GM12878 (cell line): ENCODE results near the gene LRRC3B. TPM values are rescaled to one million over a fixed set of nuclear protein-coding genes. Genes with fewer than 3 reads are reported as not detected.

ENCODE experiments used
- ATAC-seq: fragments of 200-7000 bp; cut with Tn5 transposase; 3 replicates; pipeline ENCODE4 v1.9.1; 2020; ENCODE audit warnings: mild to moderate bottlenecking, moderate library complexity
- BruUV-seq: library from RNA; stranded (reverse); fragments of 400-500 nt; replicated peaks from 2 replicates; lab custom pipeline; 2021; lab: Mats Ljungman, UMichigan
- CTCF ChIA-PET: fragments of 300-600 bp; sonication (Branson Sonifier 250); formaldehyde crosslinking; extraction: SDS; loops from one replicate; lab custom pipeline; 2021; ENCODE audit warnings: inconsistent platforms; lab: Yijun Ruan, JAX
- POLR2A ChIA-PET: fragments of 350-600 bp; formaldehyde crosslinking; extraction: SDS; loops from one replicate; lab custom pipeline; 2021; ENCODE audit warnings: inconsistent platforms; lab: Charles Lee
- RAD21 ChIA-PET: fragments of 300-600 bp; sonication (Branson Sonifier 250); formaldehyde crosslinking; loops from one replicate; lab custom pipeline; 2023; ENCODE audit warnings: antibody characterized with exemption; ENCODE audit not compliant: unreplicated experiment; lab: Charles Lee
- SMC1A ChIA-PET: fragments of 300-600 bp; sonication (Branson Sonifier 250); formaldehyde crosslinking; loops from one replicate; lab custom pipeline; 2023; ENCODE audit not compliant: unreplicated experiment, uncharacterized antibody; lab: Charles Lee
- DNase-seq: peaks from one replicate; pipeline ENCODE4 v3.0.0-alpha.2; 2011; ENCODE audit warnings: low read depth, low spot score
- FAIRE-seq: peaks from 3 replicates; lab custom pipeline; 2011; peaks lifted over from hg19 to GRCh38; lab: Jason Lieb, UNC
- H2AFZ ChIP-seq: 2 replicates; pipeline ENCODE4 v1.6.0; 2011; ENCODE audit warnings: low read depth, low read length, control low read depth; ENCODE audit not compliant: control insufficient read depth
- H3K27ac ChIP-seq: 2 replicates; pipeline ENCODE4 v1.5.1; 2011; ENCODE audit warnings: control low read depth; ENCODE audit not compliant: control insufficient read depth, insufficient read depth
- H3K27me3 ChIP-seq, 2 experiments: replicated peaks in 1 of 2; 2 replicates each; pipeline versions ENCODE4 v1.6.0 to v1.6.1; 2011; ENCODE audit warnings: low read length in 1 of 2; ENCODE audit not compliant: control insufficient read depth in 2 of 2, insufficient read depth in 2 of 2
- H3K36me3 ChIP-seq, 2 experiments: 2 replicates each; pipeline ENCODE4 v1.5.1; 2011; ENCODE audit warnings: low read length in 1 of 2; ENCODE audit not compliant: control insufficient read depth in 2 of 2, insufficient read depth in 2 of 2
- H3K4me1 ChIP-seq: 2 replicates; pipeline ENCODE4 v1.6.1; 2011; ENCODE audit warnings: mild to moderate bottlenecking, low read length, moderate library complexity, mixed read lengths; ENCODE audit not compliant: control insufficient read depth, insufficient read depth
- H3K4me2 ChIP-seq: 2 replicates; pipeline ENCODE4 v1.6.0; 2011; ENCODE audit warnings: control low read depth; ENCODE audit not compliant: control insufficient read depth, insufficient read depth
- H3K4me3 ChIP-seq: fragments of 200-600 bp; sonication (generic); 2 replicates; pipeline ENCODE4 v1.5.1; 2016
- H3K79me2 ChIP-seq: 2 replicates; pipeline ENCODE4 v1.6.0; 2011; ENCODE audit warnings: low read length; ENCODE audit not compliant: control insufficient read depth, insufficient read depth
- H3K9ac ChIP-seq: 2 replicates; pipeline ENCODE4 v1.8.0; 2011; ENCODE audit warnings: low read length, control low read depth, mixed read lengths; ENCODE audit not compliant: control insufficient read depth, insufficient read depth
- H3K9me3 ChIP-seq: replicated peaks from 3 replicates; pipeline ENCODE4 v1.5.1; 2011; ENCODE audit warnings: mild to moderate bottlenecking, low read length; ENCODE audit not compliant: control insufficient read depth, insufficient read depth
- H4K20me1 ChIP-seq: 2 replicates; pipeline ENCODE4 v1.6.0; 2011; ENCODE audit not compliant: control insufficient read depth, insufficient read depth
- BMI1 ChIP-seq: fragments of 450-650 bp; IDR thresholded peaks from 2 replicates; pipeline ENCODE4 v1.6.1; 2016; ENCODE audit warnings: mild to moderate bottlenecking, moderate library complexity, borderline replicate concordance
- DPF2 ChIP-seq: fragments of 450-650 bp; IDR thresholded peaks from 2 replicates; pipeline ENCODE4 v1.6.1; 2017; ENCODE audit warnings: mild to moderate bottlenecking
- SMC3 ChIP-seq: IDR thresholded peaks from 2 replicates; pipeline ENCODE4 v1.6.1; 2011; ENCODE audit warnings: low read length, improper control_type of control experiment, borderline replicate concordance
- SUPT20H ChIP-seq: IDR thresholded peaks from 2 replicates; pipeline ENCODE4 v1.6.1; 2011; ENCODE audit warnings: low read depth, mild to moderate bottlenecking, low read length, moderate library complexity, borderline replicate concordance; ENCODE audit not compliant: control insufficient read depth
- WGBS: methylation state at CpG from one replicate; pipeline ENCODE4 v1.1.6; 2016; ENCODE audit warnings: low lambda C conversion rate; ENCODE audit not compliant: insufficient replicate concordance, insufficient coverage; ENCODE audit errors: missing lambda C conversion rate; 5-methylcytosine and 5-hydroxymethylcytosine counted together
- in situ Hi-C: fragments of 300-500 bp; cut with MboI; formaldehyde crosslinking; loops from 9 replicates; pipeline ENCODE4 v1.14.3; 2018; ENCODE audit warnings: mixed read lengths
- intact Hi-C: fragments of 100-400 bp; cut with micrococcal nuclease; formaldehyde crosslinking; loops from one replicate; pipeline ENCODE4 v1.14.2; 2022; ENCODE audit not compliant: unreplicated experiment
- polyA plus RNA-seq, 11 experiments: library from polyadenylated mRNA; depleted of rRNA in 4 of 11; unstranded in 6 of 11; stranded (reverse) in 5 of 11; fragments of >200 nt; fragmentation: Nextera tagmentation in 4 of 11; fragmentation: Illumina TruSeq in 1 of 11; extraction: Ambion mirVana in 4 of 11; extraction: Trizol in 1 of 11; gene quantifications; 1 replicate in 1 of 11; 2 replicates in 10 of 11; pipeline versions ENCODE4 v1.2.1 to v1.2.3, GENCODE V29; 2011 to 2016; ENCODE audit warnings: inconsistent platforms in 2 of 11, missing spikeins in 2 of 11, low read depth in 1 of 11
- total RNA-seq, 4 experiments: library from RNA; depleted of rRNA in 3 of 4; stranded (reverse); fragments of >200 nt in 3 of 4; fragmentation: Illumina TruSeq in 1 of 4; extraction: Trizol in 1 of 4; gene quantifications; 2 replicates each; pipeline versions ENCODE4 v1.2.1 to v1.2.3, GENCODE V29; 2013 to 2021
- TF ChIP-seq, protein P1 (sequence below): IDR thresholded peaks from 2 replicates; pipeline ENCODE4 v1.6.1; 2011; ENCODE audit warnings: low read depth, mild to moderate bottlenecking, low read length, moderate library complexity, borderline replicate concordance; ENCODE audit errors: extremely low read depth

The LRRC3B gene
- total and polyA plus RNA-seq, 10 of the 15 experiments (the other 5 are each of a cell fraction or from before 2014, with no cell fraction given): not detected

DNA sequence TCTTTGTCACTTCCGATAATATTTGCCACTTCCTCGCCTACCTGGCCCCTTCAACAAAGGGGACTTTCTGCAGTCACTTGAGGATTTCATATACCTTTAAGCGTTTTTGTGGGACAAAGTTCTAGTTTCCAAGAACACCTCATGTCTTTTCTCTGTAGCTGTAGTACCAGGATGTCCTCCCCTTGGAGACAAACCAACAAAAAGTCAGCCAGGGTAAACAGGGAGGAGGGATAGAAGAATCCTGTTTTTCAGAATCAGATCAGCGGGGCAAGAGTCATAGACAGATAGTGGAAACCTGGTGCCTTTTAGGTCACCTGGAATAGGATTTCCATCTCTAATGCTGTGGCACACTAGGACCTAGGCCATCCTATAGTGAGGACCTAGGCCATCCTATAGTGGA lies 4.5 kb downstream of the LRRC3B start (continued):
- TF ChIP-seq BMI1: no peak
- TF ChIP-seq SUPT20H: no peak

DNA sequence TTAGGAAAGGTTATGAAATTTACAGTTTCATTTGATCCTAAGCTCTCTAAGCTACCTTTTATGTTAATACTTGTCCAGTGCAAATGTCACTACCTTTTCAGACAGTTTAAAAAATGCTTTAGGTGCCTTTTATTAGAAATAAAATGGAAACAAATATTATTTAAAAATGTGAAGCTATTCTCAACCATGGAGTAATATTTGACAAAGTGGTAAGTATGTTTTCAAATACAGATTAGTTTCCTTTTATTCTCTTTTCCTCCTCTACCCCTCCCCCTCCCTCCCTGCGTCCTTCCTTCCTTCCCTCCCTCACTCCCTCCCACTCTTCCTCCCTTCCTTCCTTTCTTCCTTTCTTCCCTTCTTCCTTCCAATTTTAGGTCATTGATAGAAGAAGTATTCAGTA lies 6.3 kb downstream of the LRRC3B start:
- H3K9me3 ChIP-seq: no peaks in the 10 kb centered on the region
- H3K27me3 ChIP-seq: peaks cover 0 to 1% of the 10 kb centered on the region in 2 experiments; a peak in 3 of 4 replicates
- no peak for TF ChIP-seq SMC3
- no peak for TF ChIP-seq DPF2
- TF ChIP-seq, protein P1, sequence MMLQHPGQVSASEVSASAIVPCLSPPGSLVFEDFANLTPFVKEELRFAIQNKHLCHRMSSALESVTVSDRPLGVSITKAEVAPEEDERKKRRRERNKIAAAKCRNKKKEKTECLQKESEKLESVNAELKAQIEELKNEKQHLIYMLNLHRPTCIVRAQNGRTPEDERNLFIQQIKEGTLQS: no peak
- H4K20me1 ChIP-seq: no peaks in the 10 kb centered on the region
- ChIA-PET SMC1A (interaction anchor here (0.6 kb wide), 1 partner anchor 58 kb away, joined by 5 read pairs; no protein-coding TSS in a partner anchor), POLR2A (no interaction called here), CTCF (no interaction called here), RAD21 (interaction anchor here (0.7 kb wide), 2 partner anchors 38 to 275 kb away, joined by 3 read pairs; no protein-coding TSS in a partner anchor)
- H2AFZ ChIP-seq: no peak overlapping the region
- no peak for DNase-seq
- in situ Hi-C loops: no loop called here
- no peaks in the 10 kb centered on the region for H3K36me3 ChIP-seq
- no peaks in the 10 kb centered on the region for H3K4me1 ChIP-seq
- ATAC-seq: no peak
- BruUV-seq: no TSS peak
- no peak overlapping the region for H3K9ac ChIP-seq
- no peaks in the 10 kb centered on the region for H3K79me2 ChIP-seq
- intact Hi-C loops: no loop called here
- WGBS: 0% methylated on average over 1 of the region's 1 CpG
- FAIRE-seq: no peak
- no peak overlapping the region for H3K4me2 ChIP-seq
- no peak overlapping the region for H3K4me3 ChIP-seq
- H3K27ac ChIP-seq: no peak overlapping the region
